Measurements from ENCODE around the gene STARD5. TPM values are rescaled to one million over a fixed set of nuclear protein-coding genes. Genes with fewer than 3 reads are reported as not detected.

STARD5 gene
- total RNA-seq, 2 experiments from 2014 or later, result 4.3 to 4.6 TPM

GRCh38 chr15:81271761-81272644 is 51.9 kb downstream of the STARD5 start:
- POLR2A ChIA-PET, result no interaction called here
- CTCF ChIA-PET, result interaction anchor here (0.9 to 1.4 kb wide), 2 partner anchors 62 to 166 kb away, joined by 3 read pairs; no protein-coding TSS in a partner anchor

- POLR2A ChIA-PET, result no interaction called here
- CTCF ChIA-PET, result interaction anchor here (1.4 kb wide), 1 partner anchor 164 kb away, joined by 3 read pairs; no protein-coding TSS in a partner anchor
Observed at GRCh38 chr15:81270781-81271491, 53.0 kb downstream of the STARD5 start.

- ChIA-PET CTCF (interaction anchor here (1.9 kb wide), 1 partner anchor 66 kb away, joined by 4 read pairs; no protein-coding TSS in a partner anchor), POLR2A (no interaction called here)
Observed at GRCh38 chr15:81270188-81270587, 53.8 kb downstream of the STARD5 start.

- ChIA-PET POLR2A (no interaction called here), CTCF (interaction anchor here (0.5 to 1.9 kb wide), 3 partner anchors 67 to 1017 kb away, joined by 3 to 4 read pairs (median 4); partner anchors contain the start of gene CTXND1)
Observed at GRCh38 chr15:81268881-81269601, 54.9 kb downstream of the STARD5 start.

GRCh38 chr15:81268340-81268739 is 55.6 kb downstream of the STARD5 start:
- ChIA-PET POLR2A (no interaction called here), CTCF (interaction anchor here (0.8 to 1.2 kb wide), 2 partner anchors 73 to 162 kb away, joined by 3 to 4 read pairs; no protein-coding TSS in a partner anchor)

- ChIA-PET POLR2A (interaction anchor here (0.7 to 1.3 kb wide), 2 partner anchors 57 to 265 kb away, joined by 3 read pairs; no protein-coding TSS in a partner anchor), CTCF (interaction anchor here (0.6 to 3.8 kb wide), 82 partner anchors 9 to 809 kb away, joined by 3 to 45 read pairs (median 4); partner anchors contain the start of gene TLNRD1)
Observed at GRCh38 chr15:81265944-81266775, 57.8 kb downstream of the STARD5 start.

- CTCF ChIA-PET, result interaction anchor here (0.7 to 3.8 kb wide), 60 partner anchors 9 to 809 kb away, joined by 3 to 45 read pairs (median 4); partner anchors contain the start of gene TLNRD1
- POLR2A ChIA-PET, result interaction anchor here (0.7 to 1.3 kb wide), 2 partner anchors 58 to 264 kb away, joined by 3 read pairs; no protein-coding TSS in a partner anchor
Observed at GRCh38 chr15:81265256-81265943, 58.5 kb downstream of the STARD5 start.

- ChIA-PET CTCF (interaction anchor here (3.8 kb wide), 1 partner anchor 157 kb away, joined by 45 read pairs; no protein-coding TSS in a partner anchor), POLR2A (no interaction called here)
Observed at GRCh38 chr15:81264072-81264857, 59.7 kb downstream of the STARD5 start.

- ChIA-PET POLR2A (no interaction called here), CTCF (interaction anchor here (0.6 to 0.8 kb wide), 2 partner anchors 157 to 584 kb away, joined by 3 to 4 read pairs; no protein-coding TSS in a partner anchor)
Observed at GRCh38 chr15:81263477-81263876, 60.5 kb downstream of the STARD5 start.

- POLR2A ChIA-PET, result no interaction called here
- CTCF ChIA-PET, result no interaction called here
Observed at GRCh38 chr15:81261172-81261811, 62.6 kb downstream of the STARD5 start.

GRCh38 chr15:81259760-81260298 is 64.1 kb downstream of the STARD5 start:
- ChIA-PET CTCF (no interaction called here), POLR2A (no interaction called here)

Other genes starting within 250 kb of the STARD5 start
- gene CFAP161, start 189.9 kb downstream of the STARD5 start, total RNA-seq, result not detected
- gene IL16, start 127.3 kb downstream of the STARD5 start, total RNA-seq, result 10 to 100 TPM; 80.8 to 83.2 TPM
- not detected for gene TMC3, start 50.1 kb upstream of the STARD5 start, total RNA-seq